ENCODE results near the gene ATP13A3.
"Not testable (repeated sequence)": the region's sequence is repeated elsewhere in the genome, so short reads cannot be mapped to it uniquely, and the experiment has no call there.

GRCh38 chr3:194520682-194521162, 33.9 kb upstream of the ATP13A3 start:
- not testable (repeated sequence) for TF ChIP-seq CTCF (IDR thresholded peaks at IDR 0.05; ENCODE audit: low read length); EZH2 (IDR thresholded peaks at IDR 0.05; ENCODE audit: borderline replicate concordance, low read length)
